Panc1 (cell line): ENCODE results near the gene IL31RA.

Experiments
- POLR2AphosphoS5 ChIP-seq: IDR thresholded peaks from 2 replicates; pipeline ENCODE4 v1.6.1; 2012; ENCODE audit warnings: mild to moderate bottlenecking, low read depth, low read length, moderate library complexity
- SIN3A ChIP-seq: IDR thresholded peaks from 2 replicates; pipeline ENCODE4 v1.6.1; 2012; ENCODE audit warnings: low read depth, mild to moderate bottlenecking, low read length, moderate library complexity, borderline replicate concordance; ENCODE audit not compliant: insufficient read depth
- TCF7L2 ChIP-seq: IDR thresholded peaks from 2 replicates; pipeline ENCODE4 v1.6.1; 2011; ENCODE audit warnings: mild to moderate bottlenecking, low read depth, low read length, inconsistent platforms
- TF ChIP-seq, protein P1 (sequence below): fragments of 450-650 bp; IDR thresholded peaks from 2 replicates; pipeline ENCODE4 v1.5.1; 2017; ENCODE audit warnings: mild to moderate bottlenecking
- TF ChIP-seq, protein P2 (sequence below), 2 experiments: IDR thresholded peaks; 2 replicates each; pipeline ENCODE4 v1.6.1; 2011 to 2012; ENCODE audit warnings: low read depth in 2 of 2, control low read depth in 1 of 2, low read length in 1 of 2, mild to moderate bottlenecking in 1 of 2, moderate library complexity in 1 of 2; ENCODE audit not compliant: insufficient read depth in 1 of 2

DNA sequence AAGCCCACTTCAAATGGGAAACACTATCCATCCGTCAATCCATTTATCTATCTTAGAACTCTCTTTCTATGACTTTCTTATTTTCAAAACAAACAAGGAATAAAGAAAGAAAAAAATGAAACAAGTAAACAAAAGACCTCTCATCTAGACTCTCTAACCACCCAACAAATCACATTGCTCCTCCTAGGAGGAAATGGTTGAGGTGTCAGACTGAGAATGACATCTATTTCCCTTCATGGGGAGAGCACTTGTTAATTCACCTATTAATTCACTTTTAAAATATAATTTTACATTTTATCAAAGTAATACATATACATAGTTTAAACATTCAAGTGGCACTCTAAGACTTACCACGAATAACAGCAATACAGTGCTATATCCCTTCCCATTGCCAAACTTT lies 2.4 kb upstream of the IL31RA start:
- no peak for TF ChIP-seq TCF7L2
- TF ChIP-seq, protein P1, sequence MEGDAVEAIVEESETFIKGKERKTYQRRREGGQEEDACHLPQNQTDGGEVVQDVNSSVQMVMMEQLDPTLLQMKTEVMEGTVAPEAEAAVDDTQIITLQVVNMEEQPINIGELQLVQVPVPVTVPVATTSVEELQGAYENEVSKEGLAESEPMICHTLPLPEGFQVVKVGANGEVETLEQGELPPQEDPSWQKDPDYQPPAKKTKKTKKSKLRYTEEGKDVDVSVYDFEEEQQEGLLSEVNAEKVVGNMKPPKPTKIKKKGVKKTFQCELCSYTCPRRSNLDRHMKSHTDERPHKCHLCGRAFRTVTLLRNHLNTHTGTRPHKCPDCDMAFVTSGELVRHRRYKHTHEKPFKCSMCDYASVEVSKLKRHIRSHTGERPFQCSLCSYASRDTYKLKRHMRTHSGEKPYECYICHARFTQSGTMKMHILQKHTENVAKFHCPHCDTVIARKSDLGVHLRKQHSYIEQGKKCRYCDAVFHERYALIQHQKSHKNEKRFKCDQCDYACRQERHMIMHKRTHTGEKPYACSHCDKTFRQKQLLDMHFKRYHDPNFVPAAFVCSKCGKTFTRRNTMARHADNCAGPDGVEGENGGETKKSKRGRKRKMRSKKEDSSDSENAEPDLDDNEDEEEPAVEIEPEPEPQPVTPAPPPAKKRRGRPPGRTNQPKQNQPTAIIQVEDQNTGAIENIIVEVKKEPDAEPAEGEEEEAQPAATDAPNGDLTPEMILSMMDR, result no peak
- TF ChIP-seq POLR2AphosphoS5, result no peak
- TF ChIP-seq, protein P2, sequence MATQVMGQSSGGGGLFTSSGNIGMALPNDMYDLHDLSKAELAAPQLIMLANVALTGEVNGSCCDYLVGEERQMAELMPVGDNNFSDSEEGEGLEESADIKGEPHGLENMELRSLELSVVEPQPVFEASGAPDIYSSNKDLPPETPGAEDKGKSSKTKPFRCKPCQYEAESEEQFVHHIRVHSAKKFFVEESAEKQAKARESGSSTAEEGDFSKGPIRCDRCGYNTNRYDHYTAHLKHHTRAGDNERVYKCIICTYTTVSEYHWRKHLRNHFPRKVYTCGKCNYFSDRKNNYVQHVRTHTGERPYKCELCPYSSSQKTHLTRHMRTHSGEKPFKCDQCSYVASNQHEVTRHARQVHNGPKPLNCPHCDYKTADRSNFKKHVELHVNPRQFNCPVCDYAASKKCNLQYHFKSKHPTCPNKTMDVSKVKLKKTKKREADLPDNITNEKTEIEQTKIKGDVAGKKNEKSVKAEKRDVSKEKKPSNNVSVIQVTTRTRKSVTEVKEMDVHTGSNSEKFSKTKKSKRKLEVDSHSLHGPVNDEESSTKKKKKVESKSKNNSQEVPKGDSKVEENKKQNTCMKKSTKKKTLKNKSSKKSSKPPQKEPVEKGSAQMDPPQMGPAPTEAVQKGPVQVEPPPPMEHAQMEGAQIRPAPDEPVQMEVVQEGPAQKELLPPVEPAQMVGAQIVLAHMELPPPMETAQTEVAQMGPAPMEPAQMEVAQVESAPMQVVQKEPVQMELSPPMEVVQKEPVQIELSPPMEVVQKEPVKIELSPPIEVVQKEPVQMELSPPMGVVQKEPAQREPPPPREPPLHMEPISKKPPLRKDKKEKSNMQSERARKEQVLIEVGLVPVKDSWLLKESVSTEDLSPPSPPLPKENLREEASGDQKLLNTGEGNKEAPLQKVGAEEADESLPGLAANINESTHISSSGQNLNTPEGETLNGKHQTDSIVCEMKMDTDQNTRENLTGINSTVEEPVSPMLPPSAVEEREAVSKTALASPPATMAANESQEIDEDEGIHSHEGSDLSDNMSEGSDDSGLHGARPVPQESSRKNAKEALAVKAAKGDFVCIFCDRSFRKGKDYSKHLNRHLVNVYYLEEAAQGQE (IDR thresholded peaks at IDR 0.05; ENCODE audit: insufficient read depth in 1 of 2, low read depth in 2 of 2, low read length in 1 of 2), result no peak
- TF ChIP-seq SIN3A, result no peak
